ENCODE data around the gene RETREG3. TPM values are rescaled to one million over a fixed set of nuclear protein-coding genes. Genes with fewer than 3 reads are reported as not detected.

Gene RETREG3
- total and polyA plus RNA-seq, 2 donors (not counting 1 experiment from before 2014, with no cell fraction given): 44.1 to 108 TPM

DNA sequence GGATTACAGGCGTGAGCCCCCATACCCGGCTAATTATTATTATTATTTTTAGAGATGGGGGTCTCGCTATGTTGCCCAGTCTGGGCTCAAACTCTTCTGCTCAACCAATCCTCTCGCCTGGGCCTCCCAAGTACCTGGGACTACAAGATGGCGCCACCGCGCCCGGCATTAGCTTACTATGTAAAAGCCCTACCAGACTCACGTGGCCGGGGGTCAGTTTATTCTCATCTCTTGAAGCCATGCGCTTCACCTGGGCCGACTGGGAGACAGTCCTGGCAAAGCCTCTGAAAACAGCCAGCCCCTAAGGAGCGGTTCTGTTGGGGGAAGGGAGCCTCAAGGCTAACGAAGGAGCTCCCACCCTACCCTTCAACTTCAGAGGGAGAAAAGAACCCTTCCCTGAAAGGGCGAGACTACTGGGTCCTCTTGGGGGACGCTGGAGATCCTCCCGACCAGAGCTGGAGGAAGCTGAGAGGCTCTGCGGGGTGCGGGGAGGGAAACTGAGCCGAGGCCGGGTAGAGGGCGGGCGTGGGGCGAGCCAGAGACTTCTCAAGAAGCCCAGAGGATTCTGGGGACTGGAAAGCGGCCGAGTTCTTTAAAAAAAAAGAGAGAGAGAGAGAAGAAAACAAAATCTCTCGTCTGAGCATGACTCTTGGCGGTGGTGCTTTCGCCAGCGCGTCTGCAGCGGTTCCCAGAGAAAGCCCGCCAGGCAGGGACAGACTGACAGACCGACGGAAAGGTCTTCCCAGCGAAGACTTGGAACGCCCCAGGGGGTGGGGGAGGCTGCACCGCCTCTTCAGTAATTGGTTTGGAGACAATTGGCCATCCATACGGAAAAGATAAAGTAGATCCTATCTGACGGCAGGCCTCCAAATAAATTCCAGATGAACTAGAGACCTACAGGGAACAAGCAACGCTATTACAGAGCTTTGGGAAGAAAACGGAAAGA lies 44.3 kb upstream of the RETREG3 start:
- H3K27me3 ChIP-seq (replicated peaks in 1 of 4; ENCODE audit: control extremely low read depth in 1 of 4, control insufficient read depth in 3 of 4, insufficient read depth in 4 of 4, low read length in 3 of 4): peaks cover 0 to 46% (median 16%) of the 10 kb centered on the region in 4 experiments

More for the DNA sequence above, 44.3 kb upstream of the RETREG3 start:
- Histone ChIP-seq H3K4me1 (ENCODE audit: control insufficient read depth in 2 of 2, insufficient read depth in 2 of 2, low read length in 2 of 2) (peaks cover 6 to 13% of the 10 kb centered on the region in 2 donors), H3K27ac (ENCODE audit: low read length in 2 of 2) (no peak overlapping the region), H3K9ac (ENCODE audit: low read length) (no peak overlapping the region), H3K9me3 (ENCODE audit: control extremely low read depth in 1 of 3, control insufficient read depth in 2 of 3, insufficient read depth in 1 of 3, low read length in 2 of 3) (peaks cover 0 to 4% (median 0%) of the 10 kb centered on the region in 3 donors), H2AFZ (ENCODE audit: insufficient read depth, low read depth, low read length, poor library complexity, severe bottlenecking) (peak overlapping the region; percentile 48), H3K36me3 (replicated peaks in 1 of 2; ENCODE audit: control extremely low read depth in 1 of 2, control insufficient read depth in 1 of 2, extremely low read depth in 1 of 2, insufficient read depth in 2 of 2, low read length in 1 of 2) (no peaks in the 10 kb centered on the region), H4K20me1 (ENCODE audit: control insufficient read depth, insufficient read depth, low read length, poor library complexity, severe bottlenecking) (no peaks in the 10 kb centered on the region), H3K4me2 (replicated peaks; ENCODE audit: low read depth, low read length, poor library complexity, severe bottlenecking) (peak overlapping the region; percentile 9), H3K4me3 (ENCODE audit: control extremely low read depth in 1 of 5, extremely low read depth in 1 of 5, insufficient read depth in 1 of 5, low read depth in 2 of 5, low read length in 4 of 5) (no peak overlapping the region), H3K79me2 (ENCODE audit: control insufficient read depth, insufficient read depth, low read length) (no peaks in the 10 kb centered on the region)
- Mint-ChIP-seq H3K27me3 (peaks cover 30% of the 10 kb centered on the region), H3K4me3 (no peak overlapping the region), H3K4me1 (peaks cover 17% of the 10 kb centered on the region), H3K27ac (no peak overlapping the region), H3K9me3 (ENCODE audit: insufficient read depth) (no peaks in the 10 kb centered on the region)
- TF ChIP-seq, protein P1, sequence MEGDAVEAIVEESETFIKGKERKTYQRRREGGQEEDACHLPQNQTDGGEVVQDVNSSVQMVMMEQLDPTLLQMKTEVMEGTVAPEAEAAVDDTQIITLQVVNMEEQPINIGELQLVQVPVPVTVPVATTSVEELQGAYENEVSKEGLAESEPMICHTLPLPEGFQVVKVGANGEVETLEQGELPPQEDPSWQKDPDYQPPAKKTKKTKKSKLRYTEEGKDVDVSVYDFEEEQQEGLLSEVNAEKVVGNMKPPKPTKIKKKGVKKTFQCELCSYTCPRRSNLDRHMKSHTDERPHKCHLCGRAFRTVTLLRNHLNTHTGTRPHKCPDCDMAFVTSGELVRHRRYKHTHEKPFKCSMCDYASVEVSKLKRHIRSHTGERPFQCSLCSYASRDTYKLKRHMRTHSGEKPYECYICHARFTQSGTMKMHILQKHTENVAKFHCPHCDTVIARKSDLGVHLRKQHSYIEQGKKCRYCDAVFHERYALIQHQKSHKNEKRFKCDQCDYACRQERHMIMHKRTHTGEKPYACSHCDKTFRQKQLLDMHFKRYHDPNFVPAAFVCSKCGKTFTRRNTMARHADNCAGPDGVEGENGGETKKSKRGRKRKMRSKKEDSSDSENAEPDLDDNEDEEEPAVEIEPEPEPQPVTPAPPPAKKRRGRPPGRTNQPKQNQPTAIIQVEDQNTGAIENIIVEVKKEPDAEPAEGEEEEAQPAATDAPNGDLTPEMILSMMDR (IDR thresholded peaks at IDR 0.05): no peak
- no peak for TF ChIP-seq EZH2 (IDR thresholded peaks at IDR 0.05; ENCODE audit: borderline replicate concordance, insufficient read depth, low read depth, low read length, poor library complexity, severe bottlenecking)
- intact Hi-C loops (cut with micrococcal nuclease): no loop called here
- ChIA-PET CTCF (interaction anchor here (0.6 to 1.6 kb wide), 2 partner anchors 20 to 69 kb away, joined by 3 read pairs; no protein-coding TSS in a partner anchor), POLR2A (no interaction called here)
- 23% methylated on average over 31 of the region's 42 CpGs for WGBS (ENCODE audit: insufficient coverage)
- ATAC-seq (ENCODE audit: low read depth) (no peak), DNase-seq (no peak)

Measured in B cell (primary cell).